ENCODE results near the gene DACT2.
"Not testable (repeated sequence)": the region's sequence is repeated elsewhere in the genome, so short reads cannot be mapped to it uniquely, and the experiment has no call there.

DACT2 gene, protein sequence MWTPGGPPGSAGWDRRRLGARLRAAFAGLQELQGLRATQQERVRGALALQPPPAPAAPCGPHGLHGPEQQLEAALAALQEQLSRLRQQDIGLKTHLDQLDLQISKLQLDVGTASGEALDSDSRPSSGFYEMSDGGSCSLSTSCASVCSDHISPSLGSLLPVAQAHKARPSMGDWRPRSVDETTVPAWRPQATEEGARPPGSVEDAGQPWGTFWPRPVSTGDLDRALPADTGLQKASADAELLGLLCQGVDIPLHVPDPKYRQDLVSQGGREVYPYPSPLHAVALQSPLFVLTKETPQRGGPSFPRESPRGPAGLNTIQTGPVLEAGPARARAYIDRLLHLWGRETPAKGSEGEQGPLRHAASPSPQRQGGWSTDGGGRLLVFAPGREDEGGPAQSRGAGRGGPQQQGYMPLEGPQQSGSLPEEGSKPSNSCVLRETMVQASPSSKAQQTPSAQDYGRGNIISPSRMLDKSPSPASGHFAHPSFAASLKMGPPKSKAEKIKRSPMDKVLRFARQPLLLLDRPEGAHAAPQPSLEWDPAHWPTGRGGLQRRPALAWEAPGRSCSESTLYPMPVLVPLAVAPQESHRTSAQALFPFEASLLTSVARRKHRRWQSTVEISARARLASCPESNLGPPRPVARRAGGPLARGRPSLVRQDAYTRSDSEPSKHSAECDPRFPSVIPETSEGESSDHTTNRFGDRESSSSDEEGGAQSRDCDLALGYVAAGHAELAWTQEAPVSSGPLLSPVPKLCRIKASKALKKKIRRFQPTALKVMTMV

DNA sequence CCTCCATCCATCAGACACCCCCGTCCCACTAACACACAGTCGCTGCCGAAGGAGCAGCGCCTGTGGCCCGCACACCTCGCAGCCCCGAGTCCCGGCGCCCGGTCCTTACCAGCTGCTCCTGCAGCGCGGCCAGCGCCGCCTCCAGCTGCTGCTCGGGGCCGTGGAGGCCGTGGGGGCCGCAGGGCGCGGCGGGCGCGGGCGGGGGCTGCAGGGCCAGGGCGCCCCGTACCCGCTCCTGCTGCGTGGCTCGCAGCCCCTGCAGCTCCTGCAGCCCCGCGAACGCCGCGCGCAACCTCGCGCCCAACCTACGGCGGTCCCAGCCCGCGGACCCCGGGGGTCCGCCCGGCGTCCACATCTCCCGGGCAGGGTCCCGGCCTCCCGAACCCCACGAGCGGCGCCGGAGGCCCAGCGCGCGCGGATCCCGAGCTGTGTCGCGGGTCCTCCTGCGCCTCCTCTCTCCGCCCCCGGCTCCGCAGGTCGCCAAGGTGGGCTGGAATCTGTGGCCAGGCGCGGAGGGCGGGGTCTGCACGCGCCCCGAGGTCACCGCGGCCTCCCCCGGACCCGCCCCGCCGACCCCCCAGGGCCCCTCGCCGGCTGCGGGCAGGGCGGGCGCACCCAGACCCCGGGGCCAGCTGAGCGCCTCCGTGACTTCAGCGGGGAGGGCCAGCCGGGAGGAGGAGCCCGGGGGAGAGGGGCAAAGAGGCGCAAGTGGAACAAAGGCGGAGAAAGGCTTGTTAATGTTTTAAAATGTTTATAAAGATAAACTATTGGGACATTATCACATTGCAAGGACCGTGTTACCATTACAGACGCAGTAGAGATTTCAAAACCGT lies at the start of gene DACT2:
DACT2 (minus strand) TSS at position 499 of the 833 bp plus-strand sequence; CDS start at position 355, 144 bp downstream.
- no peak for DNase-seq (ENCODE audit: low read depth)

DNA sequence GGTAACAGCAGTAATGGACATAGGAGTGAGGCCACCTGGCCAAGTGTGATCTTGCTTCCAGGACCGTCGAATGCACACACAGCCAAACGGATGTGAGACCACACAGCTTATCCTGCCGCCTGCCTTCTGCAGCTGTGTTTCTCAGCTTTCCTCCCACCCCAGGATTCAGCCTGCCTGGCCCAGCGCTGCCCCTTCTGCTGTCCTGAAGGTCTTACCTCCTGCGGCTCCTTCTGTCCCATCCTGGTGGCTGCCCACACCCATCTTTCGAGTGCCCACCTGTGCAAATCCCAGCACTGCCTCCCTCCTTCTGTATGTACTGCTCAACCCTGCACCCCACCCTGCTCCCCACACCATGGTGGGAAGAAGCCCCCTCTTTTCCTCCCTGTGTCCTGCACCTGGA lies 49.4 kb upstream of the DACT2 start:
- DNase-seq (ENCODE audit: low read depth), result no peak

DNA sequence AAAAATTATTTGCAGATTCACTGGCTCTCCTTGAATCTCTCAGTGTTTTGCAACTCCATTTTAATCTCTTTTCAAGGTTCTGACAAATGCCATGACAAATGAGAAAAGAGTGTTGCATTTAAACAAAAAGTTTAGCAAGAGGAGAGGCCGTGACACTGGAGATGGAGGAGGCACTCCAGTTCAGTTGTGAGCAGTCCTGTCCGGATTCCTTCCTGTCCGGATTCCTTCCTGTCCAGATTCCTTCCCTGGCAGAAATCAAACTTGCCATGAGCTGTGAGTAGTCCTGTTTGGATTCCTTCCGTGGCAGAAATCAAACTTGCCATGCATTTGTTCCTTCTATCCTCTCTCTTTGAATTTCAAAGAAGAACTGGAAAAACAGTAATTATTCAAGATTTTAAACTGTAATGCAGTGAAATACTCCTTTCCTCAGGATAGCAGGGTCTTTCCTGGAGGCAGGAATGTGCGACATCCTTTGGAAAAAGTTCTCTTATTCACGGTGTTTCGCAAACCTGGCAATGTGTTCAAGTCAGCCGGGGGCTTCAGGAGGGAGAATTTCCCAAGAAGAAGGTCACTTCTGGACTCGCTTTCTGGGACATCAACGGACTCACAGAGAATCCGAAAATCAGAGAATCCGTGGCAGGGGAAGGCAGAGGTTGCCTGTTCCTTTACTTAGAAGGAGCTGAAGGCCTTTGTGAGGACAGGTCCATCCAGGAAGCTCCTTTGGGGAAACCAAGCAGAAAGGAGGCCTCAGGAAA lies 48.7 kb upstream of the DACT2 start:
- DNase-seq (ENCODE audit: low read depth), result no peak

DNA sequence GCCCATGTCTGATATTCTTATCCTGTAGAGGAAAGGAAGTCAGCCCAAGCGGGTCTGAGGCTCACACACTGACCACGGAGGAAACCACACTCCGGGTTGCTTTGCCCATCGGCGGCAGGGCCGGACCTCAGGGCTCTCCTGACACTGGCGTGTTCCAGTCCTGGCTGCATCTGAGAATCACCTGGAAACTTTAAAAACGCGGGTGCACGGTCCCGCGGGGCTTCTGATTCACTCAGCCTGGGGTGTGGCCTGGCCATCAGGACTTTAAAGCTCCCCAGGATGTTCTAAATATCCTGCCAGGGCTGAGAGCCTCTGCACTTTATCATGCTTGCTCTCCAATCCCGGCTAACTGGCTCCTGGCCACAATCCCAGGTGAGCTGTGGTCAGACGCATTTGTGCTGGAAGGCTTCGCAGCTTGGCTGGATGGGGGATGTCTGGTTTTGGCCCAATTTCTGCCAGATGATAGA lies 47.7 kb upstream of the DACT2 start:
- no peak for DNase-seq (ENCODE audit: low read depth)

DNA sequence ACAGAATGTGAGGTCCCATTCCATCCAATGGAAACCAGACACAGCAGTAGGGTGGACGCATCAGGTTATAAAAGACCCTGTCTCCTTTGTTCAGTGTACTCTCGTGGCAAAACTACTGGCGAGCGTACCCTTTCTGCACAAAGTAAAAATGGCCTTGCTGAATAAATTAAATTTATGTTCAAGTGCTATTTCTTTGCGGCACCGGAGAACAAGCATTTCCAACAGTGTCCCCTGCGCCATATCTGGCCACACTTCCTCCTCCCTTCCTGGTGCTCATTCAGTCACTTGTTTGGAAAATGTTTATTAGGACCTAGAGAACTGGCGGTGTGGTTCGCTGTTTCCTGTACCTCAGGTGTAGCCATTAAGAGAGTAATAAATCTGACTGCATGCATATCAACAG lies 46.9 kb upstream of the DACT2 start:
- no peak for DNase-seq (ENCODE audit: low read depth)

DNA sequence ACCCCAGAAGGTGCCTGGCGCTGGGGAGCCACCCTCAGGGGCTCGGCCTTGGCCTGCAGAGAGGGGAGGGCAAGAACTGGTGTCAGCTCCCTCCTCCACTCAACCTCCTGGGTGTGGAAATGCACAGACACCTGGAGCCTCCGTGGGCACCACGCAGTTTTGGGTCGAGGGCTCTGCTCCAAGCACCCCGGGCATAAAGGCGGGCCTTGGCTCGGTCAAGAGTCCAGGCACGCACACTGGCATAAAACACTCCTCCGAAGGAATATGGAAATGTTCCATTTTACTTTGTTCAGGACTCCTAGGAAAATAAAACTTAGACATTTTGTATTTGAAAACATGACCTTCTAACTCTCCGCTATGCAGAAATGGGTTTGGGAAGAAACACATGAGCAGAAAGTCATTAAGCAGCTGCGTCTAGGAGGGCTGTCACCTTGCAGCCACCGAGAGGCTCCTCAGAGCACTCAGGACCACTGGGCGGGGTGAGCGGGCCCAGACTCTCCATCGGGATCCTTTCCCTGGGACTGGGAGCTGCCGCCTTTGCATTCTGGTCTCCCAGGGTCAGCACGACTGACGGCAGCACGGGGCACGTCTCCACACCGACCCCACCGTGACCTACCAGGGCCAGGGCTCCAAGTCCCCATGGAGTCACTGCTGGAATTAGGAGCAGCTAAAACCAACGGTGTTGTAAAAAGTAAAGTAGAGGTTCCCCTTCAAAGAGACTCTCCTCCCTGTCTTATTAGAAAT lies 46.0 kb upstream of the DACT2 start:
- DNase-seq (ENCODE audit: low read depth), result no peak

DNA sequence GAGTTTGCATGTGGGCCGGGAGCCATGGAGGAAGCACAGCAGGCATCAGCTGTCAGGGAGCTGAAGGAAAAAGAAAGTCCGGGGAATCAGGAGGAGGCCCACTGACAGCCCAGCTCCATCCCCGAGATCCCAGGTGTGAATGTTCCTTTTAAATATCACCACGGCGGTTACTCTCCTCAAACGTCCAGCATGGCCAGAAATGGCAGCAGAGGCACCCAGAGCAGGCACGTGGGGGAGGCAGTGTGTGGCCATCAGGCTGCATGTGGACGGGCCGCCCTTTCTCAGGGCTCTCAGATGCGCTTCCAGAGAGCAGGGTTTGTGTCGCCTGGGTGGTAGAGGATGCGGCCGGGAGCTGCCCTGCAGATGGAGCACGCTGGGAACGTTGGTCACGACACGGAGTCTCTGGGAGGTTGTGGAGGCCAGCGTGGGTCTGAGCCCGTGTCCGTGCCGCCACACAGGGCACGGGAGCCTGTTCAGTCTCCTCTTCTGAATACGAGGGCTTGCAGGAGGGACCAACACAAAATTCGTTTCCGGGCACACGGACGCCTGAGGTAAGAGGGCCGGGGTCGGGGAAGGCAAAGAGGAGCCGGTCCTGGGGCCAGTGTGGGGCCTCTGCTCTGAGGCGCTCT lies 45.3 kb upstream of the DACT2 start:
- DNase-seq (ENCODE audit: low read depth), result no peak

DNA sequence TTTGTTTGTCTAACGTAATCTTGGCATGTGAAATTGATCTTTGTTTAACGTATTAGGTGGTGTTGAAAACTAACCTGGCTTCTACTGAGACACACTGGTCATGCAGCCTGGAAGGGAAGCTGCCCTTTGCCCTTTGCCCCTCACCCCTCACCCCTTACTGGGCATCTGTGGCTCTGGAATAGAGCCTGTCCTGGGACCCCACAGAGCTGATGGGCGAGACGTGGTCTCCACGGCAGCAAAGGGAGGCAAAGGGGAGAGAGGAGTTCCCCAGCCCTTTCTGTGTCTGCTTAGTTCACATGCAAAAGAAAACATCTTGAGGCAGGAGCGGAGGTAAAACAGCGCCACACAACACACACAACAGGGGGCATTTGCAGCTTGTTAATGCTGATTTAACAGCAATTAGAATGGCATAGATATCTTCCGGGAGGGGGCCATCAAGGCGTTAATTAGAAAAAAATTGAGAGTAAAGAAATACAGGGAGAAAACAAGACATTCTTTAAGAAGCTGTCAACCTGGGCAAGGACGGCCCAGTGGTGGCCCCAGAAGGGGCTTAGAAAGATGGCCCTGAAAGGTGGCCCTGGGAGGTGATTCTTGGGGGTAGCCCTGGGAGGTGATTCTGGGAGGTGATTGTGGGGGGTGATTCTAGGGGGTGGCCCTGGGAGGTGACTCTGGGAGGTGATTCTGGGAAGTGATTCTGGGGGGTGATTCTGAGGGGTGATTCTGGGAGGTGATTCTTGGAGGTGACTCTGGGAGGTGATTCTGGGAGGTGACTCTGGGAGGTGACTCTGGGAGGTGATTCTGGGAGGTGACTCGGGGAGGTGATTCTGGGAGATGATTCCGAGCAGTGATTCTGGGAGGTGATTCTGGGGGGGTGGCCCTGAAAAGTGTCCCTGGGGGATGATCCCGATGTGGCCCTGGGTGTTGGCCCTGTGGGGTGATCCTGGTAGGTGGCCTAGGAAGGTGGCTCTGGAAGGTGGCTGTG lies 44.5 kb upstream of the DACT2 start:
- DNase-seq (ENCODE audit: low read depth), result no peak

DNA sequence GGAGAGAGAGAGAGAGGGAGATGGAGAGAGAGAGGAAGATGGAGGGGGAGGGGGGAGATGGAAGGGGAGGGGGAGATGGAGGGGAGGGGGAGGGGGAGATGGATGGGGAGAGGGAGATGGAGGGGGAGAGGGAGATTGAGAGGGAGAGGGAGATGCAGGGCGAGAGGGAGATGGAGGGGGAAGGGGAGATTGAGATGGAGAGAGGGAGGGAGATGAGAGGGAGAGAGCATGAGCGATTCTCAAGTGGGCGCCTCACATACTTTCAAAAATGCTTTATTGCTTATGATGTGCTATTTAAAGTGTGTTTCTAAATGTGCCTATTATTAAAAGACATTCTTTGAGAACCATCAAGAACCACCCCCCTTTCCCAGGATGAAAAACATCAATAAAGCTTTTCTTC lies 43.7 kb upstream of the DACT2 start:
- DNase-seq (ENCODE audit: low read depth), result no peak

DNA sequence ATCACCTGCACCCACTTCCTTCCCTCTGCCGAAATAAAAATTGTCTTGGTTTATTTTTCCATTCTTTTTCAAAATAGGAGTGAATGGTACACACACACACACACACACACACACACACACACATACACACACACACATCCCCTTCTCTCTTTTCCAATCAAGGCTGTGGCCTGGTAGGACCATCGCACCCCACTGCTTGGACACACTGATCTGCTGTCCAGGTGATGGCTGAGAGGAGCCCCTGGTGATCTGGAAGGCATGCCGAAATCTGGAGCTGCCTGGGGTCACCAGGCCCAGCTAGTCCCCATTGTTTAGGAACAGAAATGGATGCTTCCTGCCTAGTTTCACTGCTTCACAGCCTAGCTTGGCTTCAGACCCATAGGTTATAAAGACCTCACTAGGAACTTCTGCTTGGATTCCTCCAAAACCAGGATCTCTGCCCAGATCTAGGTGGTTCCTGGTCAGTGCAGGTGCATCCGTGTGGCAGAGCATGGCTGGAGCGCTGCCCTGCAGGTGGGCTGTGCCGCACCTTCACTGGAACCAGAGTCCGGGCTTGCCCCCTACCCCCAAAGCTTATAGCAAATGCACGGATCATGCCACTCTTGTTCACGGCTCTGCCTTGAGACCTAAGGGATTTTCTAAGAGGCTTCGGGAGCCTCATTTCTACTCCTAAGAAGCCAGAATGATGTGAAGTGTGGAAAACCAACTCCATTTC lies 42.9 kb upstream of the DACT2 start:
- DNase-seq (ENCODE audit: low read depth), result no peak

DNA sequence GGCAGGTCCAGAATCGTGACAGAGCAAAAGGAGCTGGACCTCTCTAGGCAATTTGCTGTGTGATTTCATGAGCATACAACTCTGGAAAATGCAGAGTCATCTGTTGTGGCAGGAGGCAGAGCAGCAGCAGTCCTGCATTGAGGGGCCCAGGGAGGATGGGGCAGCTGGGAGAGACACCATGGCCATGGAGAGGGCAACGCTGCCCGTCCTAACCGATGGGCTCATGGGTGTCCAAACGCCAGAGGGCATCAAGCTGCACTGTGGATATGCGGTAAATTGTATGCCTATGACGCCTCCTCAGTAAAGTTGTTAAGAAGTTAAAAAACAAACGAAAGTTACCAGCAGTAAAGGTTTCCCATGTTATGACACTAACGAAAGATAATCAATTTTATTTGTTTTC lies 42.2 kb upstream of the DACT2 start:
- DNase-seq (ENCODE audit: low read depth), result no peak

DNA sequence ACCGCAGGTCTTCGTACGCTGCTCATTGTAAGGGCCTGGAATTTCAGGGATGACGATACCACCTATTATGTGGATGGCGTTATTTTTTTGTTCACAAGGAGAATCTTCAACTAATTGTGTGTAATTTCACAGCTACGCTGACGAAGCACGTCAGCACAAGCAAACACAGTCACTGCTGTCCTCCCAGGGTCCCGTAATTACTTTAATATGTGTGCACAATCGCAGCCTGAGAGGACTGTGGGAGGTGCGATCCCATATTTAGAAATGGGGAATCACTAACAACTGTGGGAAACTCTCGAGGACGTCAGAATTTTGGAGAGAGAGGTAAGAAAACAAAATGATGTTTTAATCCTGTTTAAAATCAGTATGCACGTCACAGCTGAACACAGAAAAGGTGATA lies 40.2 kb upstream of the DACT2 start:
- DNase-seq (ENCODE audit: low read depth), result no peak

DNA sequence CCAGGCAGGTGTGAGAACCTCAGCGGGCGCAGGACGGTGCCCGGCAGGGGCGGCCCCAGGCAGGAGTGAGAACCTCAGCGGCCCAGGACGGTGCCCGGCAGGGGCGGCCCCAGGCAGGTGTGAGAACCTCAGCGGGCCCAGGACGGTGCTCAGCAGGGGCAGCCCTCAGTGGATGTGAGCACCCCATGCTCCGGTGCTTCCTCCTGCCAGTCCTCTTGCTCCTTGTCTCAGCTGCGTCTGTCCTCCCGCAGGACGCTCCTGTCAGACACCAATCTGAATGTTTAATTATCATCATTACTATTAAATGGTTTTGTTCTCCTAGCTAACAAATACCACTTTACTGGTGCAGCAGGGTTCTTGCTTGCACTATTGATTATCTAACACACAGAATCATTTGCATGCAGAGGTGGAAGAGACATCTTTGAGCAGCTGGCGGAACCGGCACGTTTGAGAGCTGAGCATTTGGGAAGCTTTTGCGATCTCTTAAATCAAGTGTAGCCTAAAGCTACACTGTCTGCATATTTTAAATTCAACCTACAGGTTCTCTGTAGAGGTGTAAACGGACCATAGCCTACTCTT lies 39.4 kb upstream of the DACT2 start:
- no peak for DNase-seq (ENCODE audit: low read depth)

DNA sequence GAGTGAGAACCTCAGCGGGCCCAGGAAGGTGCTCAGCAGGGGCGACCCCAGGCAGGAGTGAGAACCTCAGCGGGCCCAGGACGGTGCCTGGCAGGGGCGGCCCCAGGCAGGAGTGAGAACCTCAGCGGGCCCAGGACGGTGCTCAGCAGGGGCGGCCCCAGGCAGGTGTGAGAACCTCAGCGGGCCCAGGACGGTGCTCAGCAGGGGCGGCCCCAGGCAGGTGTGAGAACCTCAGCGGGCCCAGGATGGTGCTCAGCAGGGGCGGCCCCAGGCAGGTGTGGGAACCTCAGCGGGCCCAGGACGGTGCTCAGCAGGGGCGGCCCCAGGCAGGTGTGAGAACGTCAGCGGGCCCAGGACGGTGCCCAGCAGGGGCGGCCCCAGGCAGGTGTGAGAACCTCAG lies 37.3 kb upstream of the DACT2 start:
- DNase-seq (ENCODE audit: low read depth), result not testable (repeated sequence)

DNA sequence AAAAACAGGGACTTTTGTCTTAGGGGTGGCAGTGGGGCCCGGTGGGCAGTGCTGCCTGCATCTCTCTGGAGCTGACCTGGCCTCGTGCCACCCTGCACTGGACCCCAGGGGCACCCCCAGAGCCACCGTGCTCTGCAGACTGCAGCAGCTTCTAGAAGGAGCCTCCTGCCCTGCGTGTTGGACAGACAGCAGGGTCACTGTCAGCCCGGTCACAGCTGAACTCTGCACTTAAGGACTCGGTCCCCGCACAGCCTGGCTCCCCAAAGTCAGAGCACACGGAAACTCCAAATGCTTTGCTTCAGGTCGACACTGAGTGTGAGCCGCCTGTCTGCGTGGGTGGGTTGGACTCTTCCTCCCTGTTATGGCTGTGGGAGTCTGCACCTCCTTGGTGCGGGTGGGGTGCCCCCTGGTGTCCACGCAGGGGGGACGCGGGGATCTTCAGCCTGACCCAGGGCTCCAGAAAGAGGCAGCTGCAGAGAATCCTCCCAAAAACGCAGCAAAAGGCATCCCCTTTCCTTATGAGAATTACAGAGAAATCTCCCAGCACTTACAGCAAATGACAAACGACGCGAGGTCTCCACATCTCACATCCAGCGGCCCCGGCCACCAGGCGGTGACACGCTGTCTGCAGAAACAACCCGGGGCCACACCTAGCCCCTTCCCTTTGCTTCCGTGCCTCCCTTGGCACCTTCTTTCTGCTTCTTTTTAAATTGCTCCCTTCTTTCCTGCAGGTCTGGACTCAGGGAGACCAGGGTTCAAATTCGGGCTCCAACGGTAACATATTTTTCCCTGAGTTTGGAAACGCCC lies 36.3 kb upstream of the DACT2 start:
- no peak for DNase-seq (ENCODE audit: low read depth)

DNA sequence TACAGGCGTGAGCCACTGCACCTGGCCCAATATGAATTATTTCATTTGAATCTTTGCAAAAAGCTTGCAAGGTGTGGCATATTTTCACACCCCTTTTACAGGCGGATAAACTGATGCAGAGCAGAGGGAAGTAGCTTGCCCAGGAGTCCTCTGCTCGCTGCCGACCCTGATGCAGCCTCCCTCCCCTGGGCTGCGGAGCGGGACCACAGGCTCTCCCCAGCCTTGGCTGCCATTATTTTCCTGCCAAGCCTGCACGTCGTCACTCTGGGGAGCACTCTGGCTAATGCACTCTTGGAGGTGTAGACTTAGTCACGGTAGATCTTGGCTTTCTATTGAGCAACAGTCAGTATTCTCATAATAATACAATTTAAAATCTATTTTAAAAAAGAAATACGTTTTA lies 34.8 kb upstream of the DACT2 start:
- no peak for DNase-seq (ENCODE audit: low read depth)

DNA sequence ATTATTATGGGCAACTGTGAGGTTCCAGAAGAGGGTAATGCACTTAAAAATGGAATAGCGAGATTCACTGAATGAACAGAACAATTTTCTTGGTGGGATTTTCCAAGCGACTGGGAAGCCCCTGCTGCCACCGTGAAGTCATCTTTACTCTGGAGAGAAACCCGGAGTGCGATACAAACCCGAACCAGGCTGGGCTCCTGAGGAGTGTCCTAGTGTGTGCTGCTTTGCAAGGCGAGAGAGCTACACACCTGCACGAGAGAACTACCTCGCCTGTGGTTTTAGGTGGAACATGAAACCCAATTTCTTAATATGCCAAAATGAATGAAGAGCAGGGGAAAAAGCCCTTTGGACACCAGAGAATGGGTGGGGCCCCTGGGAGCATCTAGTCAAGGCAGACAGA lies 33.5 kb upstream of the DACT2 start:
- DNase-seq (ENCODE audit: low read depth), result no peak

All from fibroblast of the conjunctiva (primary cell).